H9 (cell line): Measurements from ENCODE around the gene NAGA. TPM values are rescaled to one million over a fixed set of nuclear protein-coding genes. Genes with fewer than 3 reads are reported as not detected.

Experiments used
- DNase-seq: peaks from one replicate; pipeline ENCODE4 v3.0.0-alpha.2; 2017
- H2AFZ ChIP-seq: one replicate; pipeline ENCODE4 v1.6.1; 2013; ENCODE audit warnings: mild to moderate bottlenecking, low read length, control low read depth, moderate library complexity
- H2AK5ac ChIP-seq: 2 replicates; pipeline ENCODE4 v1.6.1; 2013; ENCODE audit warnings: low read length, control low read depth, mixed read lengths; ENCODE audit not compliant: insufficient read length
- H2BK120ac ChIP-seq: one replicate; pipeline ENCODE4 v1.6.1; 2013; ENCODE audit warnings: low read depth, mild to moderate bottlenecking, low read length, control low read depth, inconsistent platforms; ENCODE audit not compliant: poor library complexity, severe bottlenecking
- H2BK12ac ChIP-seq: 2 replicates; pipeline ENCODE4 v1.6.1; 2013; ENCODE audit warnings: low read length, control low read depth, mixed read lengths, low read depth; ENCODE audit not compliant: insufficient read length
- H2BK15ac ChIP-seq: 2 replicates; pipeline ENCODE4 v1.6.1; 2013; ENCODE audit warnings: low read depth, low read length, control low read depth
- H2BK20ac ChIP-seq: one replicate; pipeline ENCODE4 v1.6.1; 2013; ENCODE audit warnings: low read depth, mild to moderate bottlenecking, low read length, control low read depth, inconsistent platforms; ENCODE audit not compliant: poor library complexity, severe bottlenecking
- H2BK5ac ChIP-seq: 2 replicates; pipeline ENCODE4 v1.6.1; 2013; ENCODE audit warnings: low read length, control low read depth, mixed read lengths; ENCODE audit not compliant: insufficient read length
- H3K14ac ChIP-seq: 2 replicates; pipeline ENCODE4 v1.6.1; 2013; ENCODE audit warnings: low read length, control low read depth; ENCODE audit not compliant: insufficient read depth
- H3K18ac ChIP-seq: 2 replicates; pipeline ENCODE4 v1.6.1; 2013; ENCODE audit warnings: low read depth, mild to moderate bottlenecking, mixed read lengths, low read length, control low read depth; ENCODE audit not compliant: insufficient read length
- H3K23ac ChIP-seq: 2 replicates; pipeline ENCODE4 v1.6.1; 2013; ENCODE audit warnings: low read length, control low read depth, mixed read lengths, low read depth; ENCODE audit not compliant: insufficient read length
- H3K23me2 ChIP-seq: 2 replicates; pipeline ENCODE4 v1.6.1; 2013; ENCODE audit warnings: low read depth, mild to moderate bottlenecking, mixed read lengths, low read length, control low read depth; ENCODE audit not compliant: insufficient read length, poor library complexity, severe bottlenecking
- H3K27ac ChIP-seq: 2 replicates; pipeline ENCODE4 v1.5.1; 2013; ENCODE audit warnings: low read length, control low read depth, mixed read lengths, low read depth; ENCODE audit not compliant: insufficient read length
- H3K27me3 ChIP-seq: 2 replicates; pipeline ENCODE4 v1.6.1; 2013; ENCODE audit warnings: low read length, control low read depth, inconsistent platforms; ENCODE audit not compliant: insufficient read depth
- H3K4ac ChIP-seq: 2 replicates; pipeline ENCODE4 v1.6.1; 2013; ENCODE audit warnings: low read depth, mild to moderate bottlenecking, control low read depth, inconsistent platforms, low read length, moderate library complexity
- H3K4me1 ChIP-seq: 2 replicates; pipeline ENCODE4 v1.6.1; 2013; ENCODE audit warnings: low read length, control low read depth, inconsistent platforms; ENCODE audit not compliant: insufficient read depth
- H3K4me2 ChIP-seq: 2 replicates; pipeline ENCODE4 v1.6.1; 2013; ENCODE audit warnings: low read length, control low read depth, mixed read lengths; ENCODE audit not compliant: insufficient read length, insufficient read depth
- H3K56ac ChIP-seq: 2 replicates; pipeline ENCODE4 v1.6.1; 2013; ENCODE audit warnings: low read depth, mild to moderate bottlenecking, mixed read lengths, low read length, control low read depth; ENCODE audit not compliant: insufficient read length
- H3K79me1 ChIP-seq: 2 replicates; pipeline ENCODE4 v1.6.1; 2013; ENCODE audit warnings: low read depth, mild to moderate bottlenecking, moderate library complexity, low read length, control low read depth, inconsistent platforms; ENCODE audit not compliant: insufficient read depth, poor library complexity, severe bottlenecking
- H3K79me2 ChIP-seq: 2 replicates; pipeline ENCODE4 v1.6.1; 2013; ENCODE audit warnings: low read length, control low read depth, inconsistent platforms; ENCODE audit not compliant: insufficient read depth
- H3K9ac ChIP-seq: 2 replicates; pipeline ENCODE4 v1.6.1; 2013; ENCODE audit warnings: low read length, control low read depth, mixed read lengths; ENCODE audit not compliant: insufficient read length; ENCODE audit errors: extremely low read depth
- H3K9me3 ChIP-seq: one replicate; pipeline ENCODE4 v1.6.1; 2013; ENCODE audit warnings: low read depth, low read length, inconsistent platforms; ENCODE audit not compliant: control insufficient read depth
- H3T11ph ChIP-seq: one replicate; pipeline ENCODE4 v1.6.1; 2013; ENCODE audit warnings: mild to moderate bottlenecking, low read length, control low read depth, inconsistent platforms
- H4K20me1 ChIP-seq: one replicate; pipeline ENCODE4 v1.6.1; 2013; ENCODE audit not compliant: control insufficient read depth, insufficient read length, insufficient read depth
- H4K5ac ChIP-seq: 2 replicates; pipeline ENCODE4 v1.6.1; 2013; ENCODE audit warnings: low read depth, mild to moderate bottlenecking, mixed read lengths, low read length, control low read depth; ENCODE audit not compliant: insufficient read length
- H4K8ac ChIP-seq: replicated peaks from 2 replicates; pipeline ENCODE4 v1.6.1; 2013; ENCODE audit warnings: low read length, control low read depth, mixed read lengths, low read depth; ENCODE audit not compliant: insufficient read length
- H4K91ac ChIP-seq: 2 replicates; pipeline ENCODE4 v1.6.1; 2013; ENCODE audit warnings: low read depth, mild to moderate bottlenecking, moderate library complexity, mixed read lengths, low read length, control low read depth; ENCODE audit not compliant: insufficient read length
- H3K27ac Mint-ChIP-seq, 3 experiments: 2 replicates in 2 of 3; 3 replicates in 1 of 3; pipeline ENCODE4 v1.8.0; 2020 to 2021; ENCODE audit warnings: mixed read lengths in 3 of 3, mild to moderate bottlenecking in 1 of 3, moderate library complexity in 1 of 3
- H3K27me3 Mint-ChIP-seq: 2 replicates; pipeline ENCODE4 v1.8.0; 2021; ENCODE audit warnings: low read depth, mild to moderate bottlenecking, moderate library complexity, mixed read lengths
- H3K36me3 Mint-ChIP-seq, 3 experiments: 2 replicates in 2 of 3; 3 replicates in 1 of 3; pipeline ENCODE4 v1.8.0; 2020 to 2021; ENCODE audit warnings: low read depth in 3 of 3, mixed read lengths in 3 of 3; ENCODE audit not compliant: insufficient read depth in 1 of 3
- H3K4me1 Mint-ChIP-seq, 2 experiments: 2 replicates each; pipeline ENCODE4 v1.8.0; 2020; ENCODE audit warnings: mixed read lengths in 2 of 2
- H3K4me3 Mint-ChIP-seq, 2 experiments: 2 replicates in 1 of 2; 3 replicates in 1 of 2; pipeline ENCODE4 v1.8.0; 2020 to 2021; ENCODE audit warnings: mild to moderate bottlenecking in 2 of 2, mixed read lengths in 2 of 2, moderate library complexity in 1 of 2
- H3K9me3 Mint-ChIP-seq, 2 experiments: 2 replicates in 1 of 2; 3 replicates in 1 of 2; pipeline ENCODE4 v1.8.0; 2020; ENCODE audit warnings: mild to moderate bottlenecking in 2 of 2, mixed read lengths in 2 of 2, moderate library complexity in 1 of 2
- WGBS: extraction: QIAGEN DNeasy Blood & Tissue Kit; methylation state at CpG from one replicate; pipeline ENCODE4 v1.1.7; 2013; ENCODE audit warnings: missing lambda C conversion rate, low lambda C conversion rate, mixed read lengths; ENCODE audit not compliant: insufficient read length; ENCODE audit errors: extremely low coverage; 5-methylcytosine and 5-hydroxymethylcytosine counted together
- total RNA-seq: library from RNA; stranded (reverse); gene quantifications from 2 replicates; pipeline ENCODE4 v1.2.1, GENCODE V29; 2021
- TF ChIP-seq, protein P1 (sequence below): fragments of 200-600 bp; sonication (generic); conservative IDR thresholded peaks from 3 replicates; pipeline ENCODE4 v1.8.0; 2021; ENCODE audit warnings: antibody characterized with exemption, mild to moderate bottlenecking

The NAGA gene
- total RNA-seq, 1 experiment from 2014 or later = 16.1 TPM

DNA sequence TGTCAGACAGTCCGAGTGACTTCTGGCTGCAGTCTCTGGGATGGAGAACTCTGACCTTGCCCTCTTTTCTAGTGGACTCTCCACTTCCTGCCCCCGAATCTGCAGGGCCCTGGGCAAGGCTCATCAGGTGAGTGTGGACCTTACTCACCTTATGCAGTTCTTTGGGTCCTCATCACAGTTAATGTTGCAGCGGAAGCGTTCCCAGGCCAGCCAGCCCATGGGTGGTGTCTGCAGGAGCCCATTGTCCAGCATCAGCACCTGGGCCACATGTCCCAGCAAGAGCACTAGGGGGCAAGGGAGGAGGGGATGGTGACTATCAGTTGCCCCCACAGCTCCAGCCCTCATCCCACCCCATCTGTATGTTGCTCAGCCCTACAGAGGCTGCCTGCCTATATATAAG, 2.3 kb downstream of the NAGA start:
- H2BK20ac ChIP-seq = no peak overlapping the region
- H3K27ac ChIP-seq = no peak overlapping the region
- H2AFZ ChIP-seq = no peak overlapping the region
- H2BK15ac ChIP-seq = no peak overlapping the region
- H4K91ac ChIP-seq = no peak overlapping the region
- no peak overlapping the region for H3K9ac ChIP-seq
- H3T11ph ChIP-seq = no peak overlapping the region
- no peak overlapping the region for H3K18ac ChIP-seq
- no peak overlapping the region for H4K8ac ChIP-seq
- no peaks in the 10 kb centered on the region for H3K27me3 ChIP-seq
- H2AK5ac ChIP-seq = no peak overlapping the region
- TF ChIP-seq, protein P1, sequence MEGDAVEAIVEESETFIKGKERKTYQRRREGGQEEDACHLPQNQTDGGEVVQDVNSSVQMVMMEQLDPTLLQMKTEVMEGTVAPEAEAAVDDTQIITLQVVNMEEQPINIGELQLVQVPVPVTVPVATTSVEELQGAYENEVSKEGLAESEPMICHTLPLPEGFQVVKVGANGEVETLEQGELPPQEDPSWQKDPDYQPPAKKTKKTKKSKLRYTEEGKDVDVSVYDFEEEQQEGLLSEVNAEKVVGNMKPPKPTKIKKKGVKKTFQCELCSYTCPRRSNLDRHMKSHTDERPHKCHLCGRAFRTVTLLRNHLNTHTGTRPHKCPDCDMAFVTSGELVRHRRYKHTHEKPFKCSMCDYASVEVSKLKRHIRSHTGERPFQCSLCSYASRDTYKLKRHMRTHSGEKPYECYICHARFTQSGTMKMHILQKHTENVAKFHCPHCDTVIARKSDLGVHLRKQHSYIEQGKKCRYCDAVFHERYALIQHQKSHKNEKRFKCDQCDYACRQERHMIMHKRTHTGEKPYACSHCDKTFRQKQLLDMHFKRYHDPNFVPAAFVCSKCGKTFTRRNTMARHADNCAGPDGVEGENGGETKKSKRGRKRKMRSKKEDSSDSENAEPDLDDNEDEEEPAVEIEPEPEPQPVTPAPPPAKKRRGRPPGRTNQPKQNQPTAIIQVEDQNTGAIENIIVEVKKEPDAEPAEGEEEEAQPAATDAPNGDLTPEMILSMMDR = no peak
- no peak overlapping the region for H2BK5ac ChIP-seq
- no peaks in the 10 kb centered on the region for H3K9me3 ChIP-seq
- Mint-ChIP-seq H3K27me3 (peaks cover 4% of the 10 kb centered on the region), H3K9me3 (no peaks in the 10 kb centered on the region; a peak in 2 of 5 replicates), H3K4me1 (peaks cover 33 to 38% of the 10 kb centered on the region in 2 experiments), H3K36me3 (peaks cover 23 to 38% (median 28%) of the 10 kb centered on the region in 3 experiments), H3K27ac (no peak overlapping the region), H3K4me3 (no peak overlapping the region)
- H3K23me2 ChIP-seq = peaks cover 8% of the 10 kb centered on the region
- H4K5ac ChIP-seq = no peak overlapping the region
- no peak overlapping the region for H2BK12ac ChIP-seq
- no peak overlapping the region for H3K4me2 ChIP-seq
- WGBS = no CpG with 5 or more reads among the region's 4 CpGs
- H4K20me1 ChIP-seq = no peaks in the 10 kb centered on the region
- H3K4me1 ChIP-seq = peaks cover 10% of the 10 kb centered on the region; the same call in 1 of the 2 replicates
- H3K23ac ChIP-seq = no peak overlapping the region
- H2BK120ac ChIP-seq = no peak overlapping the region
- H3K14ac ChIP-seq = no peak overlapping the region
- DNase-seq = no peak
- H3K79me2 ChIP-seq = no peaks in the 10 kb centered on the region
- no peak overlapping the region for H3K56ac ChIP-seq
- no peak overlapping the region for H3K4ac ChIP-seq
- no peaks in the 10 kb centered on the region for H3K79me1 ChIP-seq
